Measurements from ENCODE around the gene KRT10.
"Not testable (repeated sequence)": the region's sequence is repeated elsewhere in the genome, so short reads cannot be mapped to it uniquely, and the experiment has no call there.

KRT10 gene

DNA sequence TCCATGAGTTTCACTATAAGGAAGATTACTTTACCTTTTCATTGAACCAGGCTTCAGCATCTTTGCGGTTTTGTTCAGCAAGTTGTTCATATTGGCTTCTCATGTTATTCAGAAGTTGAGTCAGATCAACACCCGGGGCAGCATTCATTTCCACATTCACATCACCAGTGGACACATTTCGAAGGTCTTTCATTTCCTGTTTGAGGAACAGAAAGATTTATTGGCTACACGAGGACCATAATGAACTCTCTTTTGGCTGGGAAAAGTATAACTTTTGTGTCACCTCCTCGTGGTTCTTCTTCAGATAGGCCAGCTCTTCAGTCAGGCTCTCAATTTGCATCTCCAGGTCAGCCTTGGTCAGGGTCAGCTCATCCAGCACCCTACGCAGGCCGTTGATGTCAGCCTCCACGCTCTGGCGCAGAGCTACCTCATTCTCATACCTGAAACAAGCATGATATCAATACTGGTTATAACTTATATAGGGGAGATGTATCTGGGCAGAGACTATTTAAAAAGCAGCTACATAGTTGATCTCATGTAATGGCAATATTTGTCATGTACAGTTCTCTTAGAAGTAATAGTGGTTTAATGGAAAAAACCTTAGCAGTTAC lies 2.1 kb downstream of the KRT10 start:
- peaks cover 26% of the 10 kb centered on the region for H3K4me1 Mint-ChIP-seq
- no peak for DNase-seq
- peaks cover 25% of the 10 kb centered on the region for H3K36me3 Mint-ChIP-seq (ENCODE audit: low read depth)
- peak overlapping the region; percentile 81 for H3K27ac Mint-ChIP-seq
- no peaks in the 10 kb centered on the region for H3K9me3 Mint-ChIP-seq
- peak overlapping the region; percentile 82 for H3K4me3 Mint-ChIP-seq
- H3K27me3 Mint-ChIP-seq: no peaks in the 10 kb centered on the region
- no peak for ATAC-seq

DNA sequence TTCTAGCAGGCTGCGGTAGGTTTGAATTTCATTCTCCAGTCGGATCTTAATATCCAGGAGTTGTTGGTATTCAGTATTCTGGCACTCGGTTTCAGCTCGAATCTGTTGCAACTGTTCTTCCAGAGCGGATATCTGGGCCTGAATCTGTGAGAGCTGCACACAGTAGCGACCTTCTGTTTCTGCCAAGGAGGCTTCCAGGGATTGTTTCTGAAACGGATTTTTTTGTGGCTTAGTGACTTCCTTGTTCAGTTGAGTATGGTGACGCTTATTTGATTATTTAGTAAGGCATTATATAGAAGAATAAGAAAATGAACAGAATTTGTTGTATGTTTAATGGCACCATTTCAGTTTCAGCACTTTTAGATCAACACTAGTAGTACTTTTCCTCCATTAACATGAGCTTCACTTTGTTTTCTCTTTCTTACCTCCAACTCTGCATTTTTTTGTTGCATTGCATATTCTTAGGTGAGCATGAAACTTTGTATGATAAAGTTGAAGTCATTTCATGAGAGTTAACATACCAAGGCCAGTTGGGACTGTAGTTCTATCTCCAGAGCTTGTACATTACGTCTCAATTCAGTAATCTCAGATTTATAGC lies 2.8 kb downstream of the KRT10 start:
- H3K9me3 Mint-ChIP-seq: no peaks in the 10 kb centered on the region
- peak overlapping the region; percentile 82 for H3K4me3 Mint-ChIP-seq
- no peak for DNase-seq
- no peak for ATAC-seq
- H3K27ac Mint-ChIP-seq: peak overlapping the region; percentile 81
- H3K4me1 Mint-ChIP-seq: peaks cover 26% of the 10 kb centered on the region
- H3K27me3 Mint-ChIP-seq: peaks cover 5% of the 10 kb centered on the region
- H3K36me3 Mint-ChIP-seq (ENCODE audit: low read depth): peaks cover 25% of the 10 kb centered on the region

- Mint-ChIP-seq H3K27me3 (peaks cover 11% of the 10 kb centered on the region), H3K27ac (peak overlapping the region; percentile 91), H3K9me3 (no peaks in the 10 kb centered on the region), H3K4me3 (peak overlapping the region; percentile 91), H3K36me3 (ENCODE audit: low read depth) (peaks cover 25% of the 10 kb centered on the region), H3K4me1 (peaks cover 26% of the 10 kb centered on the region)
- peak; percentile 84 for ATAC-seq
- peak; percentile 85 for DNase-seq
Measured at GRCh38 chr17:40818733-40819527, 3.5 kb downstream of the KRT10 start.

DNA sequence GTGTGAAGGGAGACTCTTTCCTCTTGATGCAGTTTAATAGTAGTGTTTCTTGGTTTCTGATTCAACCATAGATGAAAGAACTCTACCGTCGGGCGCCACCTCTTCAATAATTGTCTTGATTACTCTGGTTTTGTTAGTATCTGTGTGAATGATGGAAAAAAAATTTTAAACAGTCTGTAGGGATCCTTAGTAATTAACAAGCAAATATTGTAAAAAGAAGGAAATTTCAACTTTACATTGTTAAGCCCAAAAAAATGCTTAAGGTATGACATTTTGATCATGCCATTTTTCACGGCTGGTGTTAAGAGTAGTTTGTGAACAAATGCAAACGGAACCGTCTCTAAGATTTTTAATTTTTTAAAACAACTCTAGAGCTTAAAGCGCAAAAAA lies 4.1 kb downstream of the KRT10 start:
- Mint-ChIP-seq H3K27ac (peak overlapping the region; percentile 91), H3K4me1 (peaks cover 26% of the 10 kb centered on the region), H3K4me3 (peak overlapping the region; percentile 91), H3K9me3 (no peaks in the 10 kb centered on the region), H3K27me3 (peaks cover 15% of the 10 kb centered on the region), H3K36me3 (ENCODE audit: low read depth) (peaks cover 24% of the 10 kb centered on the region)
- DNase-seq (no peak), ATAC-seq (no peak)

DNA sequence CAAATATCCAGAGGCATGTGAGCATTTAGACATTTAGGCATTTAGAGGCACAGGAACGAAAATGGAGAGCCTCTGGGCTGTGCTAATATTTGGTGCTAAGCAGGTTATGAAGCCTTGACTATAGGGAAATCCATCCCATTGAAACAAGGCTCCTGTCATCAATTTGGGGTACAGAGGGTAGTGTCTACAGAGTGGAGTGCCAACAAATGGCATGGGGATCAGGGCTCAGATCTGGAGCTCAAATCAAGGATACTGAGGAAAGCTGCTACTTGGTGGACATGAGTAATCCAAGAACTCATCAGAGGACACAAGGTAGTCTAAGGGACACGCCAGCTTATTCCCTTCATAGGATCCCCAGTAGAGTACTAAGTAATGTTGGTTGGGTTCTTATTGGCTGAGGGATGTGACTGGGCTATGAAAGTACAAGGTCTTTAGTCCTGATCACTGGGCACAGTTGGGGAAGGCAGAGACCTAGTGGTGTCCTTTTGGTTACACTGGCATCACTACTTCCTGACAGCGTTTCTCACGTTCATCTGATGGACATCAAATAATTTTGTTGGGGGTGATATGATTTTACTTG lies 5.2 kb downstream of the KRT10 start:
- Mint-ChIP-seq H3K36me3 (ENCODE audit: low read depth) (peaks cover 20% of the 10 kb centered on the region), H3K4me3 (peak overlapping the region; percentile 91), H3K27me3 (peaks cover 22% of the 10 kb centered on the region), H3K9me3 (no peaks in the 10 kb centered on the region), H3K4me1 (peaks cover 26% of the 10 kb centered on the region), H3K27ac (peak overlapping the region; percentile 74)
- ATAC-seq (no peak), DNase-seq (no peak)

- DNase-seq (no peak), ATAC-seq (no peak)
- H3K4me1 Mint-ChIP-seq: peaks cover 26% of the 10 kb centered on the region
- H3K9me3 Mint-ChIP-seq: no peaks in the 10 kb centered on the region
- peaks cover 28% of the 10 kb centered on the region for H3K27me3 Mint-ChIP-seq
- H3K36me3 Mint-ChIP-seq (ENCODE audit: low read depth): peaks cover 20% of the 10 kb centered on the region
- H3K27ac Mint-ChIP-seq: no peak overlapping the region
- H3K4me3 Mint-ChIP-seq: no peak overlapping the region
Measured at GRCh38 chr17:40816569-40816968, 5.8 kb downstream of the KRT10 start.

DNA sequence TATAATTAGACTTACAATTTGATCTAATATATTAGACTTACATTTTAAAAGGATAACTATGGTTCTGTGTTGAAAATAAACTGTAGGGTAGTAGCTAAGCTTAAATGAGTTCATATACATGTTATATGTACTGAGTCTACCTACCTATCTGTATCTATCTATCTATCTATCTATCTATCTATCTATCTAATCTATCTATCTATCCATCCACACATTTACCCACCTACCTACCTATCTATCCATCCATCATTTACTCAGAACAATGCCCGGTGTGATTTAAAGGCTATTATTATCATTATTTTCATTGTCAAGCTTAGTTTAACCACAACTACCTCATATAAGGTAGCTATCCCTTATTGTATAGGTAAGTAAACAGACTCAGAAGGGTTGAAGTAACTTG lies 7.0 kb downstream of the KRT10 start:
- H3K4me1 Mint-ChIP-seq: peaks cover 25% of the 10 kb centered on the region
- ATAC-seq: no peak
- no peak overlapping the region for H3K4me3 Mint-ChIP-seq
- DNase-seq: no peak
- H3K36me3 Mint-ChIP-seq (ENCODE audit: low read depth): peaks cover 20% of the 10 kb centered on the region
- H3K27me3 Mint-ChIP-seq: peaks cover 37% of the 10 kb centered on the region
- no peak overlapping the region for H3K27ac Mint-ChIP-seq
- no peaks in the 10 kb centered on the region for H3K9me3 Mint-ChIP-seq

GRCh38 chr17:40814657-40815056 lies 7.8 kb downstream of the KRT10 start:
- not testable (repeated sequence) for ATAC-seq, DNase-seq, H3K27ac Mint-ChIP-seq, H3K4me3 Mint-ChIP-seq, H3K9me3 Mint-ChIP-seq
- Mint-ChIP-seq H3K27me3 (peaks cover 44% of the 10 kb centered on the region), H3K36me3 (ENCODE audit: low read depth) (peaks cover 20% of the 10 kb centered on the region), H3K4me1 (peaks cover 17% of the 10 kb centered on the region)

GRCh38 chr17:40813804-40814203 lies 8.6 kb downstream of the KRT10 start:
- Mint-ChIP-seq H3K27me3 (peaks cover 48% of the 10 kb centered on the region), H3K4me1 (peaks cover 12% of the 10 kb centered on the region), H3K4me3 (no peak overlapping the region), H3K36me3 (ENCODE audit: low read depth) (peaks cover 20% of the 10 kb centered on the region), H3K9me3 (no peaks in the 10 kb centered on the region), H3K27ac (no peak overlapping the region)
- ATAC-seq (no peak), DNase-seq (no peak)

- no peak for ATAC-seq
- H3K27ac Mint-ChIP-seq: no peak overlapping the region
- peaks cover 3% of the 10 kb centered on the region for H3K4me1 Mint-ChIP-seq
- no peak for DNase-seq
- H3K36me3 Mint-ChIP-seq (ENCODE audit: low read depth): peaks cover 11% of the 10 kb centered on the region
- no peak overlapping the region for H3K4me3 Mint-ChIP-seq
- peaks cover 55% of the 10 kb centered on the region for H3K27me3 Mint-ChIP-seq
- no peaks in the 10 kb centered on the region for H3K9me3 Mint-ChIP-seq
Measured at GRCh38 chr17:40812639-40813038, 9.8 kb downstream of the KRT10 start.

DNA sequence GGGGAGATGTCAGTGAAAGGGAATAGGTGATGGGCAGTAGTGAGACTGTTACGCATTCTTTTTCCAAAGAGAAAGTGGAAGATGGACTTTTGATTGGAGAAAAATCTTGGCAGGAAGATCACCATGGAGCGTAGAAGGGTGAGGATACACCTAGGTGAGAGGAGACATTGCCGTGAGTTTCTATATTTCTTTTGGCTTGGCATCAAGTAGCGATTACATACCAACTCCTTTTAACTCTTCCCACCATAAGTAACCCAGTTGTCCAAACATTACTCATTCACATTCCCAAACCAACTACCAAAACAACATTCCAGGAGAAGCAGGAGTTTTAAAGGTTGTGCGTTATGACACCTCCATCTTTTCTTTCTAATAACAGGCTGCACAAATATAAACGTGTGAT lies 11.9 kb downstream of the KRT10 start:
- Mint-ChIP-seq H3K9me3 (no peaks in the 10 kb centered on the region), H3K4me3 (no peak overlapping the region), H3K27me3 (peaks cover 70% of the 10 kb centered on the region), H3K36me3 (ENCODE audit: low read depth) (no peaks in the 10 kb centered on the region), H3K27ac (no peak overlapping the region), H3K4me1 (no peaks in the 10 kb centered on the region)
- ATAC-seq (no peak), DNase-seq (no peak)

GRCh38 chr17:40809721-40810421 lies 12.5 kb downstream of the KRT10 start:
- ATAC-seq: no peak
- DNase-seq: no peak
- peaks cover 73% of the 10 kb centered on the region for H3K27me3 Mint-ChIP-seq
- H3K27ac Mint-ChIP-seq: no peak overlapping the region
- no peaks in the 10 kb centered on the region for H3K36me3 Mint-ChIP-seq (ENCODE audit: low read depth)
- no peak overlapping the region for H3K4me3 Mint-ChIP-seq
- H3K4me1 Mint-ChIP-seq: no peaks in the 10 kb centered on the region
- no peaks in the 10 kb centered on the region for H3K9me3 Mint-ChIP-seq

- no peak overlapping the region for H3K27ac Mint-ChIP-seq
- DNase-seq: no peak
Measured at GRCh38 chr17:40806131-40806530, 16.3 kb downstream of the KRT10 start.

DNA sequence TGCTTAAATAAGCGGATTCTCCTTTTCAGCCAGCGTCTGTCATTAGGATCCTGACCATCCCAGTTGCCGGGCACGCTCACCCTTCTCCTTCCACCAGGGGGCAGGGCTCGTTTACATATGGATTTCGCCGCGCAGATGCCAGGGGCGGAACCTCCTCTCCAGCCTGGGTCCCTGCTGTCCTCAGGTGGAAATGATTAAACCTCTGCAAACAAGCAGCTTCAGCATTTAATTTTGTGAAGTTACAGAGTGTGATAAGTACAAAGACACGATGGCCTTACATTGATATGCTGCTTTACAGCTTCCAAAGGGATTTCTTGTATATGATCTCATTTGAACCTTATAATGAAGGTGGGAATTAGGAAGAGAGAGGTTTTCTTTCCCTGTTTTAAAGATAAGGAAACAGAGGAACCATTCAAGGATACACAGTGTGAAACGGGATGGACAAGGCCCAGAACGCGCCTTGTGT lies 18.8 kb downstream of the KRT10 start:
- H3K9me3 Mint-ChIP-seq: no peaks in the 10 kb centered on the region

More at GRCh38 chr17:40806131-40806530, 16.3 kb downstream of the KRT10 start:
- Mint-ChIP-seq H3K4me3 (no peak overlapping the region), H3K36me3 (ENCODE audit: low read depth) (no peaks in the 10 kb centered on the region), H3K4me1 (peaks cover 2% of the 10 kb centered on the region), H3K9me3 (no peaks in the 10 kb centered on the region), H3K27me3 (peaks cover 53% of the 10 kb centered on the region)
- ATAC-seq: no peak

More for the DNA sequence above, 18.8 kb downstream of the KRT10 start:
- peaks cover 2% of the 10 kb centered on the region for H3K4me1 Mint-ChIP-seq
- H3K27me3 Mint-ChIP-seq: peaks cover 45% of the 10 kb centered on the region
- no peak overlapping the region for H3K27ac Mint-ChIP-seq
- DNase-seq (peak; percentile 83), ATAC-seq (peak; percentile 84)
- H3K4me3 Mint-ChIP-seq: no peak overlapping the region
- H3K36me3 Mint-ChIP-seq (ENCODE audit: low read depth): no peaks in the 10 kb centered on the region

Measured in activated naive CD8-positive, alpha-beta T cell treated with anti-CD3 and anti-CD28 coated beads, Interleukin-2, amount 50 U/mL, for 24 hours (primary cell).